WERI-Rb-1 (cell line): ENCODE data around the gene HSP90AB1.

Source experiments
- DNase-seq: peaks from one replicate; pipeline ENCODE4 v3.0.0-alpha.2; 2020
- H3K27ac ChIP-seq: fragments of 250-450 bp; sonication (Bioruptor Pico); 2 replicates; pipeline ENCODE4 v1.5.1; 2020; ENCODE audit warnings: mild to moderate bottlenecking, moderate library complexity
- H3K27me3 ChIP-seq: fragments of 250-450 bp; sonication (Bioruptor Pico); 2 replicates; pipeline ENCODE4 v1.5.1; 2021; ENCODE audit warnings: mild to moderate bottlenecking, low read depth, moderate library complexity; ENCODE audit not compliant: insufficient read depth, severe bottlenecking
- H3K36me3 ChIP-seq: fragments of 250-450 bp; sonication (Bioruptor Pico); 2 replicates; pipeline ENCODE4 v1.5.1; 2020; ENCODE audit warnings: mild to moderate bottlenecking, moderate library complexity
- H3K4me3 ChIP-seq: 2 replicates; pipeline ENCODE4 v1.5.1; 2011; ENCODE audit warnings: low read depth, mild to moderate bottlenecking, control low read depth, low read length
- H3K9me3 ChIP-seq: fragments of 250-450 bp; sonication (Bioruptor Pico); 2 replicates; pipeline ENCODE4 v1.5.1; 2021; ENCODE audit warnings: mild to moderate bottlenecking, moderate library complexity; ENCODE audit not compliant: severe bottlenecking
- TF ChIP-seq, protein P1 (sequence below): IDR thresholded peaks from 2 replicates; pipeline ENCODE4 v1.5.1; 2011; ENCODE audit warnings: low read depth, mild to moderate bottlenecking, control low read depth, inconsistent platforms, low read length

HSP90AB1 gene

GRCh38 chr6:44291841-44292240, 44.9 kb downstream of the HSP90AB1 start:
- TF ChIP-seq, protein P1, sequence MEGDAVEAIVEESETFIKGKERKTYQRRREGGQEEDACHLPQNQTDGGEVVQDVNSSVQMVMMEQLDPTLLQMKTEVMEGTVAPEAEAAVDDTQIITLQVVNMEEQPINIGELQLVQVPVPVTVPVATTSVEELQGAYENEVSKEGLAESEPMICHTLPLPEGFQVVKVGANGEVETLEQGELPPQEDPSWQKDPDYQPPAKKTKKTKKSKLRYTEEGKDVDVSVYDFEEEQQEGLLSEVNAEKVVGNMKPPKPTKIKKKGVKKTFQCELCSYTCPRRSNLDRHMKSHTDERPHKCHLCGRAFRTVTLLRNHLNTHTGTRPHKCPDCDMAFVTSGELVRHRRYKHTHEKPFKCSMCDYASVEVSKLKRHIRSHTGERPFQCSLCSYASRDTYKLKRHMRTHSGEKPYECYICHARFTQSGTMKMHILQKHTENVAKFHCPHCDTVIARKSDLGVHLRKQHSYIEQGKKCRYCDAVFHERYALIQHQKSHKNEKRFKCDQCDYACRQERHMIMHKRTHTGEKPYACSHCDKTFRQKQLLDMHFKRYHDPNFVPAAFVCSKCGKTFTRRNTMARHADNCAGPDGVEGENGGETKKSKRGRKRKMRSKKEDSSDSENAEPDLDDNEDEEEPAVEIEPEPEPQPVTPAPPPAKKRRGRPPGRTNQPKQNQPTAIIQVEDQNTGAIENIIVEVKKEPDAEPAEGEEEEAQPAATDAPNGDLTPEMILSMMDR: no peak
- Histone ChIP-seq H3K36me3 (no peaks in the 10 kb centered on the region), H3K4me3 (no peak overlapping the region), H3K27me3 (no peaks in the 10 kb centered on the region), H3K27ac (no peak overlapping the region), H3K9me3 (no peaks in the 10 kb centered on the region)
- peak; percentile 19 for DNase-seq

- no peaks in the 10 kb centered on the region for H3K27me3 ChIP-seq
- DNase-seq: peak; percentile 5
These were observed 45.9 kb downstream of the HSP90AB1 start for GRCh38 chr6:44292661-44293365.

DNA sequence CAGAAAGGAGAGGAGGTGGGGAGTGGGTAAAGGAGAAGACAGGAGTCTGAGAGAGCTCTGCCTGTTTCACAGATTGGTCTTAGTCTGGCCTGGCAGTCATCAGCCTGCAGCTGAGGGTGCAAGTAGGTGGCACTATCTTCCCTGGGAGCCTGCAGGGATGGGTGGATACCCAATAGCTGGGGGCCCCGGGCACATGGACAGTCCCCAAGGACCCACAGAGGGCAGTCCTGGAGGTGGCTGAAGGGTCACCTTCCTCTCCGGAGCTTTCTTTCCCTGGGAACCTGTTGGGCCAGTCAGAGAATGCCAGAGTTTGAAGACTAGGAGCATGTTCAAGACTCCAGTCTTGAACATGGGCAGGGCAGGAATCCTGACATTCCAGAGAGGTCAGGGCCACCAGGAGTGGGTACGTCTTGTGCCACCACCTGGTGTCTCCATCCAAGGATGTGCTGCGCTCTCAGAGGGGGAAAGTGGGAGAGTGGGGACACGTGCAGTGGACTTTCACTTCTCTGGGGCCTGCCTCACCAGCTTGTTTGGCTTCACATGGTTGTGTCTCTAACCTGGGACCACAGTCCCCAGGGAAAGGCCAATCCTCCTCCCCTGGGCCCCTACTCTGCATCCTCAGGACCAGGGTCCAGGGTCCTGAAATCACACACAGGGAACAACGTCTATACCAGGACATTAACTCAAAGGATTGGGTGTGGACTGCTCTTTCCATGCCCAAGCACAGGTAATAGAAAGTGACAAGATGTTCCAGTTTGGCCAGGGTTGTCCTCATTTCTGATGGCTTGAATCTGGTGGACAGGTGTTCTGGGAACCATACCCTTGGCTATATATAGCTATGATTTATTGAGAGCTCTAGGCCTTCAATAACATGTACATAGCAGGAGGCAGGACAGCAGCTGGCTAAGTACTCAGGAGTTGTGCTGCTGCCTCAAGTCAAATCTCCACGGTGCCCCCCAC, 48.2 kb downstream of the HSP90AB1 start:
- Histone ChIP-seq H3K27me3 (no peaks in the 10 kb centered on the region), H3K4me3 (no peak overlapping the region), H3K27ac (no peak overlapping the region), H3K36me3 (peaks cover 10% of the 10 kb centered on the region), H3K9me3 (no peaks in the 10 kb centered on the region)
- no peak for DNase-seq
- TF ChIP-seq, protein P1: no peak

More at GRCh38 chr6:44292661-44293365, 45.9 kb downstream of the HSP90AB1 start:
- TF ChIP-seq, protein P1: no peak
- H3K27ac ChIP-seq: no peak overlapping the region
- H3K4me3 ChIP-seq: no peak overlapping the region
- no peaks in the 10 kb centered on the region for H3K36me3 ChIP-seq
- no peaks in the 10 kb centered on the region for H3K9me3 ChIP-seq

DNA sequence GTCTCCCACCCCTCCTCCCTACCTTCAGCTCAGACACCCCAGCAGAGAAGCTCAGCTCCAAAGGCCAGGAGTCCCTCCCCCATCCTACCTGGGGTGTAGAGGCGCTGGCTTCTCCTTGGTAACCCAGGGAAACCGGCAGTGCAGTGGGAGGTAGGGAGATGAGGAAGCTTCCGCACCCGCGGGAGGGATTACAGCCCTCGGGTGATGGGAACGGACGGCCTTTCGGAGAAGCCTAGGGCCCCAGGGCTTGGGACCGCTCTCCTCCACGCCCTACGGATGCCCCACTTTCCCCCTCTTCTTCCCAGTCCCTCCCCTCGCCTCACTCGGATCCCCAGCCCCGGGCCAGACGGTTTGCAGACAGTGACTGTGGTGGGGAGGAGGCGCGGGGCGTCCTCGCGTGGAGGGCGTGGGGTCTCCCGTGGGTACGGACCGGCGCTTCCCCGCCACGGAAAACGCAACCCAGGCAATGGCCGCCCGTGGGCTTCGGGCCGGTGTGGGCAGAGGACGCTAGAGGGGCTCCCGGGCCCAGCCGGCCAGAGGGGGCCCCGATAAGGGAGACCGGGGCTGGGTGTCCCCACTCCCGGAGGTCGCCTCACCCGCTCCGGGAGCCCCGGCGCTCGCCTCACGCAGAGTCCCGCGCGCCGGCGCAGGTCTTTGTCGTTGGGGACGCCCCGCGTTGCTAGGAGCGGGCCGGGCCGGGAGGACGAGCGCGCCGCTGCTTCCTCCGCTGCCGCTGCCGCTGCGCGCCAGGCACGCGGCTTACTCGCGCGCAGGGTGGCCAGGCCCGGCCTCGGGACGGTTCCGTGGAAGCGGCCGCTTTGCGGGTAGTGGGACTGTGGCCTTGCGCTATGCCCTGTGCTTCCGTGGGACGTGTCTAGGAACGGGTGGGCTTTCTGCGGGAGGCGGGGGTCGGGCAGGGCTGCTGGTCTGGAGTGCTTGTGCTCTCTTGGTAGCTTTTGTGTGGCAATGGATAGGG, 50.5 kb downstream of the HSP90AB1 start:
- Histone ChIP-seq H3K27ac (peak overlapping the region; percentile 18), H3K4me3 (peak overlapping the region; percentile 60)
- TF ChIP-seq, protein P1: no peak

GRCh38 chr6:44298055-44298803, 51.3 kb downstream of the HSP90AB1 start:
- peak; percentile 58 for DNase-seq
- H3K9me3 ChIP-seq: no peaks in the 10 kb centered on the region
- H3K27me3 ChIP-seq: no peaks in the 10 kb centered on the region
- H3K27ac ChIP-seq: no peak overlapping the region
- H3K4me3 ChIP-seq: peak overlapping the region; percentile 60
- H3K36me3 ChIP-seq: peaks cover 39% of the 10 kb centered on the region
- TF ChIP-seq, protein P1: peak; percentile 33; the same call in 1 of the 2 replicates

More for the DNA sequence above, 50.5 kb downstream of the HSP90AB1 start:
- peaks cover 31% of the 10 kb centered on the region for H3K36me3 ChIP-seq
- no peaks in the 10 kb centered on the region for H3K27me3 ChIP-seq
- no peaks in the 10 kb centered on the region for H3K9me3 ChIP-seq
- peak; percentile 73 for DNase-seq
